Measurements from ENCODE around the gene SIAH3. TPM values are rescaled to one million over a fixed set of nuclear protein-coding genes. Genes with fewer than 3 reads are reported as not detected.

SIAH3 gene
- total RNA-seq, 6 experiments from 2014 or later = not detected

- H3K27me3 Mint-ChIP-seq (ENCODE audit: insufficient read depth) = peaks cover 9% of the 10 kb centered on the region
These were observed 68.1 kb downstream of the SIAH3 start for GRCh38 chr13:45783346-45784043.

GRCh38 chr13:45782327-45783045, 69.1 kb downstream of the SIAH3 start:
- no peaks in the 10 kb centered on the region for H3K9me3 Mint-ChIP-seq
- no peak for DNase-seq
- peaks cover 13% of the 10 kb centered on the region for H3K27me3 Mint-ChIP-seq (ENCODE audit: insufficient read depth)
- H3K4me1 Mint-ChIP-seq (ENCODE audit: low read depth) = no peaks in the 10 kb centered on the region
- TF ChIP-seq, protein P1, sequence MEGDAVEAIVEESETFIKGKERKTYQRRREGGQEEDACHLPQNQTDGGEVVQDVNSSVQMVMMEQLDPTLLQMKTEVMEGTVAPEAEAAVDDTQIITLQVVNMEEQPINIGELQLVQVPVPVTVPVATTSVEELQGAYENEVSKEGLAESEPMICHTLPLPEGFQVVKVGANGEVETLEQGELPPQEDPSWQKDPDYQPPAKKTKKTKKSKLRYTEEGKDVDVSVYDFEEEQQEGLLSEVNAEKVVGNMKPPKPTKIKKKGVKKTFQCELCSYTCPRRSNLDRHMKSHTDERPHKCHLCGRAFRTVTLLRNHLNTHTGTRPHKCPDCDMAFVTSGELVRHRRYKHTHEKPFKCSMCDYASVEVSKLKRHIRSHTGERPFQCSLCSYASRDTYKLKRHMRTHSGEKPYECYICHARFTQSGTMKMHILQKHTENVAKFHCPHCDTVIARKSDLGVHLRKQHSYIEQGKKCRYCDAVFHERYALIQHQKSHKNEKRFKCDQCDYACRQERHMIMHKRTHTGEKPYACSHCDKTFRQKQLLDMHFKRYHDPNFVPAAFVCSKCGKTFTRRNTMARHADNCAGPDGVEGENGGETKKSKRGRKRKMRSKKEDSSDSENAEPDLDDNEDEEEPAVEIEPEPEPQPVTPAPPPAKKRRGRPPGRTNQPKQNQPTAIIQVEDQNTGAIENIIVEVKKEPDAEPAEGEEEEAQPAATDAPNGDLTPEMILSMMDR (IDR thresholded peaks at IDR 0.05) = no peak
- H3K27ac Mint-ChIP-seq = no peak overlapping the region
- H3K4me3 Mint-ChIP-seq = no peak overlapping the region
- H3K36me3 Mint-ChIP-seq (ENCODE audit: low read depth) = no peaks in the 10 kb centered on the region

More at GRCh38 chr13:45783346-45784043, 68.1 kb downstream of the SIAH3 start:
- Mint-ChIP-seq H3K27ac (no peak overlapping the region), H3K9me3 (no peaks in the 10 kb centered on the region), H3K4me1 (ENCODE audit: low read depth) (no peaks in the 10 kb centered on the region), H3K4me3 (no peak overlapping the region), H3K36me3 (ENCODE audit: low read depth) (no peaks in the 10 kb centered on the region)
- TF ChIP-seq, protein P1 (IDR thresholded peaks at IDR 0.05) = no peak
- DNase-seq = no peak

DNA sequence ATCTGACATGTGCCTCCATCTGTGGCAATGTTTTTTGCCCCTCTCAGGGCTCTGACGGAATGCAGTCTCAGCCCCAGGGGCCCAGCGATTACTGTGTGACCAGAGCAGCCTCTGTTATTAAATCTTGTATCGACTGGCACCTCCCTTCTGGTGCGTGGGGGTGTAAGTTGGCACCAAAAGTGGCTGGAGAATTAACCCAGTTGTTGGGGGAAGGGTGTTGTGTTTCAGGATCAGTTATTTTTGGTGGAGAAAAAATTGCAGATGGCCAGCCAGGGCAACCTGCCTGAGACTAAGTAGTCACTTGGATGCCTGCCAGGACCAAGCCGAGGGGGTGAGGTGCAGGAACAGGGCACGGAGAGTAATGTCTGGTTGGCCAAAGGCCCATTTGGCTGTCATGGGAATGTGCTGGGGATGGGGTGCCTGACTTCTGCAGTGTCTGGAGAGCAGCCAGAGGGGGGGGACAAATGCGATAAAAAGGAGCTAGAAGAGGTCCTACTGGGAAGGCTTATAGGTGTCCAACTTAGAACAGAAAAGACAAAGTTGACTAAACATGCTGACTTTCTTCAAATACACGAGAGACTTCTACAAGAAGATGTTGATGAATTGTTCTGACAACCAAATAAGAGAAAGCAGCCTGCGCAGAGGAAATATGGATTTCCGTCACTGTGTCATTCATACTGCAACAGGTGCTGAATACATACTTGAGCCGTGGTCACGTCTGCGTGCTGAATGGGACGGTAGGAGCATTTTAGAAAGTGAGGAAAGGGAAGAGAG, 69.8 kb downstream of the SIAH3 start:
- no peaks in the 10 kb centered on the region for H3K4me1 Mint-ChIP-seq (ENCODE audit: low read depth)
- H3K36me3 Mint-ChIP-seq (ENCODE audit: low read depth) = no peaks in the 10 kb centered on the region
- H3K27me3 Mint-ChIP-seq (ENCODE audit: insufficient read depth) = peaks cover 12% of the 10 kb centered on the region; the same call in 1 of the 2 replicates
- H3K4me3 Mint-ChIP-seq = no peak overlapping the region
- H3K9me3 Mint-ChIP-seq = no peaks in the 10 kb centered on the region
- no peak overlapping the region for H3K27ac Mint-ChIP-seq
- DNase-seq = no peak
- TF ChIP-seq, protein P1 (IDR thresholded peaks at IDR 0.05) = no peak

DNA sequence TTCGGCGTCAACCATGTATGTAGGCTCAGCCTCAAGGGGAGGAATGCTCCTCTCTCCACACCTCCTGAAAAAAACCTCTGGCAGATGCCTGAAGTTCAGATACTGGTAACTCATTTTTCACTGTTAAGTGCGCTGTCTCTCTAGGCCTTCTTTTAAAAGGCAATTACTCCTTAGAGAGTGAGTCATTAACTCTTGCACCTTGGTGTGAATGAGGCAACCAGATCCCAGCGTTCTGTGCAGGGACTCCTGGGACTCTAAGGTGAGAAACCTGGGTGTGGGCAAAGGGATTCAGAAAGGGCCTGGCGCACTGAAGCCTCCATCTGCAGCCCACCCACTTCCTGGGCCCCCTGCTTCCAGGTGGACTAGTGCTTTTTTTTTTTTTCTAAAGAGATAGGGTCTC, 71.7 kb downstream of the SIAH3 start:
- TF ChIP-seq, protein P1 (IDR thresholded peaks at IDR 0.05) = no peak
- peaks cover 13% of the 10 kb centered on the region; the same call in 1 of the 2 replicates for H3K27me3 Mint-ChIP-seq (ENCODE audit: insufficient read depth)

DNA sequence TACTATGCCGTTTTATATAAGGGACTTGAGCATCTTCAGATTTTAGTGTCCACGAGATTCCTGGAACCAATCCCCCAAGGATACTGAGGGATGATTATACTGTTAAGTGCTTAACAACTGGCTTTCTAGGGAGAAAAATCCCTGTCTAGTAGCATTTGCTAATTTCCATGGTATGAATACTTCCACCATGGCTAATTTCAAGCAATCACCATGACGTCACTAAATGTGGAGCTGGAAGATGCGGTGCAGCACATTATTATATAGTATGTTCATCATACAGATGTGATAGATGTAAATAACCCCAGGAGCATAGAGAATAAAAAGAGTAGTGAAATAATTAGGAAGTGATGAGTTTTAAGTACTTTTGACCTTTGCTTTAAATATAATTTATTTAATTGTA, 72.7 kb downstream of the SIAH3 start:
- TF ChIP-seq, protein P1 (IDR thresholded peaks at IDR 0.05) = no peak
- H3K9me3 Mint-ChIP-seq = no peaks in the 10 kb centered on the region
- no peak for DNase-seq
- H3K4me3 Mint-ChIP-seq = no peak overlapping the region
- H3K27me3 Mint-ChIP-seq (ENCODE audit: insufficient read depth) = peaks cover 13% of the 10 kb centered on the region; the same call in 1 of the 2 replicates
- H3K36me3 Mint-ChIP-seq (ENCODE audit: low read depth) = no peaks in the 10 kb centered on the region
- no peak overlapping the region for H3K27ac Mint-ChIP-seq
- no peaks in the 10 kb centered on the region for H3K4me1 Mint-ChIP-seq (ENCODE audit: low read depth)

More for the DNA sequence above, 71.7 kb downstream of the SIAH3 start:
- DNase-seq = no peak
- Mint-ChIP-seq H3K4me1 (ENCODE audit: low read depth) (no peaks in the 10 kb centered on the region), H3K9me3 (no peaks in the 10 kb centered on the region), H3K36me3 (ENCODE audit: low read depth) (no peaks in the 10 kb centered on the region), H3K27ac (no peak overlapping the region), H3K4me3 (no peak overlapping the region)

All from HFFc6 (cell line).